ENCODE measurements around the gene PARL.
A peak's percentile ranks its signal among the peaks of the same experiment; 100 is the strongest.
"Not testable (repeated sequence)": the region's sequence is repeated elsewhere in the genome, so short reads cannot be mapped to it uniquely, and the experiment has no call there.

The PARL gene

DNA sequence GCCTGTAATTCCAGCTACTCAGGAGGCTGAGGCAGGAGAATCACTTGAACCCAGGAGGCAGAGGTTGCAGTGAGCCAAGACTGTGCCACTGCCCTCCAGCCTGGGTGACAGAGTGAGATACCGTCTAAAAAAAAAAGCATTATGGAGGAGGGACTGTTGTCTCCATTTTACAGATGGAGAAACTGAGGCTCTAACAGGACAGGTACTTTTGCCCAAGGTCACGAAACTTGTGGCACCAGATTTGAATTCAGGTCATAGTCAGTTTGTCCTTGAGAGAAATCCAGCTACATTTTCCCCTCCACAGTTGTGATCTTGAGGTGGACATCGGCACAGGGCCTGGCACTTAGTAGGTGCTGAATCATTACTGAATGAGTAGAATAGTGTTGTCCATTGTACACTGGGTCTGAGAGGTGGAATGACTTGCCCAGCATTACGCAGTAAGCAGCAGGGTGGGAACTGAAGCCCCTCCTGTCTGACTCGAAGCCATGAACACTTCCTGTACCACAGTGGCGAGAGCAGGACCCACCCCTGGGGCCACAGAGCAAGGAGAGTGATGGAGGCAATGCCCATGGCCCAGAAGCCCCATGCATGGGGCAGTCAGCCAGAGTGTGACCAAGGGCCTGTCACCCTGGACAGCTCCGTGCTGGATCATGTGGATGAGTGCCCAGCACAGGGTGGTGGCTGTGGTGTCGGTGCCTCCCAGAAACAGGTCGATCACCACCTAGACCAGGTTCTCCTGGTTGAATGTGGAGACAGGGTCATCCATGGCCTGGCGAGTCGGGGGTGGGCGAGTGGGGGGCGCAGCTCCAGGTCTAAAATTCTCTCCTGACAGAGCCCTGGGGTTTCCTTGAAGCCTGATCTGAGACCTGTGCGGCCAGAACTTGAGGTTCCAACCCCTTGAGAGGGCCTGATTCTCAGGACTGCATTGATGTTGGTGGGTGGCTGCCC, 20.4 kb upstream of the PARL start:
- no peak for DNase-seq (ENCODE audit: low read depth)

DNA sequence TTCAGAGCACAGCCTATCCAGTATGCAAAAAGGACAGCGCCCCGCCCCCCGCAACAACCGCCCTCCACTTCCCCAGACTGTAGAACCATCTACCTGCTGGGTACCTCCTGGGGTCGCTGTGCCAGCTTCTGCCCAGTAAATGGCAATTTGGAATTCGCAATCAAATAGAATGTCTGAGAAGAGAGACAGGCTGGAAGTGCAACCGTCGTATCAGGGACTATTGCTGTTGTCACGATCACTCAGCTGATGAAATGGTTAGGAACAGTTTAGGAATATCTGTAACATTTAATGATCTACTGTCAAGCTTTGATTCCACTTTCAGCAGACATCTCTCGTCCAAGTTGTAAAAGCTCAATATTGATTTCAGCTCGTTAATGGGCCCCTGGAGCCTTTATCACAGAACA, 13.3 kb upstream of the PARL start:
- no peak for DNase-seq (ENCODE audit: low read depth)

DNA sequence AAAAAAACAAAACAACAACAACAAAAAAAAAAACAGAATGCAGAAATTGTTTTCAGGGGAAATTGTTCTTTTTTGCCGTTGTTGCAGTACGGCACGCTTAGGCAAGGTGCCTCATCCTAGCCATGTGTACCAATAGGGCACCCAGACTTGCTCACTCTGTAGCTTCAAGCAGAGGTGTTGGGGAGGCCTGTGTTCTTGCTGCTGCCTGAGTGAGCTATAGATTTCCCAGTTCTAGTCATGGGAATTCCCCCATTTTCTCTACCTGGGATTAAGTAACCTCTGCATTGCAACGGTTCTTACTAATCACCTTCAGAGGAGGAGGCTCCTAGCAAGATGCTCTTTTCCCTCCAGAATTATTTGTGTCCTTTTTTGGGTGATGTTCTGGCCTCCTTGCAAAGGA, 12.9 kb upstream of the PARL start:
- DNase-seq (ENCODE audit: low read depth): no peak

DNA sequence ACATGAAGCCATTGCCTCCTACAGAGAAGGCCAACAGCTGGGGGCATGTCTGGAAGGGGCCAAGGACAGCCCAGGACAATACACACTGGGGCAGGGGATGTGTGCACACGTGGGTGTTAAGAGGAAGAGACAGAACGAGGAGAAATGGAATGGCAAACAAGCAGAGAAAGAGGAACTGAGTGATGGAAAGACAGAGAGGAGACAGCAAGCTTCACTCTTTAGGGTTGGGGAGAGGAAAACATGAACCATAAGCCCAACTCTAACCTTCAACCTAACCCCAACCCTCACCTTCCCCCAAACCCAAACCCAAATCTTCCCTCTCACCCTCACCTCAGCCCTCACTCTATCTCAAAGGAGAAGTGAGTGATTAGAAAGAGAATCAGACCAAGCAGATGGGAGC, 11.9 kb upstream of the PARL start:
- no peak for DNase-seq (ENCODE audit: low read depth)

DNA sequence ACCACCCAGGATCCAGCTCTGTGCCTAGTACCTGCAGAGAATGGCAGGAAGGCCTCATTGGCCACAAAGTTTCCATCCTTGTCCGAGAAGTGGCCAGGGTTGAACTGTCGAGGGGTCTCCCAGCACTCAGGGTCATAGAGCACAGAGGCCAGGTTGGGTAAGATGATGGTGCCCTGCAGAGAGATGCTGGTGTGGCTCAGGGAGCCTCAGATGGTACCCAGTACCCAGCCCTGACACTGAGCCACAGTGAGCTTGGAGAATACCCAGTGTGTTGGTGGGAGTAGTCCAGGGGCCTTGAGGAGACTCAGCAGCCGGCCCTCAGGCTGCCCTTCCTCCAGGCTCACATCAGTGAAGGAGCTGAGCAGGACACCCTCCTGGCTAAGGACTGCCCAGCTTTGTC, 11.5 kb upstream of the PARL start:
- no peak for DNase-seq (ENCODE audit: low read depth)

DNA sequence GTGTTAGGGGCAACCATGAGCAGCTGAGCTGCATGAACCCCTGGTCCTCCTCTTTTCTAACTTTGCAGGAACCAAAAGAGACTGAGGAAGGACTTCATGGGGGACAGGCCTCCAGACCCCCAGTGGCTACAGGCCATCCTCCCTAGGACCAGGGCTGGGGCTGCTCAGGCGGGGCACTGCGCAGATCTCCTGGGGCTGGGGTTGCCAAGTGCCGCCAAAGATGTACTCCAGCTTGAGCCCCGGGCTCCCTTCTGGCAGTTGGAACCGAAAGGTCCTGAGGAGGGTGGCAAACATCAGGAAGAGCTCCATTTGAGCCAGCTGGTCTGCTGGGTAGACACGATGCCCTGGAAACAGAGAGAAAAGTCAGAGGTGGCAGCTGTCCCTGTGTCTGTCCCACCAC, 11.1 kb upstream of the PARL start:
- no peak for DNase-seq (ENCODE audit: low read depth)

DNA sequence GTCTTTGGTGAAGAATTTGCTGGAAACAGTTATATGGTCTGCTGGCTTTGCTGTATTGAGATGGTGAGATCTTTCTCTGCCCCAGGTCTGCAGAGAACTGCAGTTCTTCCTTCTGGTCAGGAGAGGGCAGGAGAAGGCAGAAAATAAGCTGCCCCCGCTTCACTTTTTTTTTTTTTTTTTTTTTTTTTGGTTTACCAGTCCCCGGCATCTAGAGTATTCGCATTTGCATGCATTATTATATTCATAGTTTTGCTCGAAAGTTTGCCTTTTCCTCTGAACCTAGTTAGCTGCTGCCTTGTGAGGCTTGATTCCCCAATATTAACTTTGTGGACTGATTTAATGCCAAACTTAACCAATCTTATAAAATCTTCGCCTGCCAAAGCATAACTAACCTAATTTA, 10.6 kb upstream of the PARL start:
- peak; percentile 9 for DNase-seq (ENCODE audit: low read depth)

DNA sequence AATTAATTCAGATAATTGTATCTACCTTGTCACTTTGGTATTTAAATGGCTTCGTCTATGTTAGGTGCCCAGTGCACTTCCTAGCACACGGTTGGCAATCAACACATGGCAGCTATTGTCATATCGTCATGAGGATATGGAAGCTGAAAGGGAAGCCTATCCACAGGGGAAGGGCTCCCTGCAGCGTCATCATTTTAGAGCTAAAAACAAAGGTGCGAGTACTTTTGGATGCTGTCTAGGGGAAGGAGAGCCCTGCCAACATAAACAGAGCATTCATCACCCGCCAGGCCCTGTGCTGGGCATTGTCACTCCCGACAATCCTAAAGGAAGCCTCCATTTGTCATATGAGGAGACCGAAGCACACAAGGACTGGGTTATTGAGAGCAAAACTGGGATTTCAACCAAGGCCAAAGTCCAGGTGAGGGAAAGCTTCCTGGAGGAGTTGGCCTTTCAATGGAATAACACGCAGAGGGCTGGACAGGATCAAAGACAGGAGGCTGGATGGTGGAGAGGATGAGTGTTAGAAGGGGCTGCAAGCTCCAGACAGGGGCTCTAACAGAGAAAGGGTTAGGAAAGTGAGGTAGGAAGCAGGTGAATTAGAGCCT, 8.0 kb upstream of the PARL start:
- DNase-seq (ENCODE audit: low read depth): no peak

DNA sequence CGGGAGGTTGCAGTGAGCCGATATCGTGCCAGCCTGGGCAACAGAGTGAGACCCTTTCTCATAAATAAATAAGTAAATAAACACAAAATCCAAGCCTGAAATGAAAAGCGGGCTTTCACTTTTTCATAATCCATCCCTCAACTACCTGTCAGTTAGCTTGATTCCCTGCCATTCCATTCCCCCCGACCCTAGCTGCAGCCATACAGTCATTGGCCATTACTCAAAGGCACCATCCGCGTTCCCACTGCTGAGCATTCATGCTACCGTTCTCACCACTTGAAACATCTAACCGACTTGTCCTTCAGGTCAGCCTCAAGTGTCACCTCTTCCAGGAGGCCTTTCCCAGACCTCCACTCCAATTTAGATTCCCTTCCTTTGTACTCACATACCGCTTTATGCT, 1.1 kb upstream of the PARL start:
- DNase-seq (ENCODE audit: low read depth): no peak

DNA sequence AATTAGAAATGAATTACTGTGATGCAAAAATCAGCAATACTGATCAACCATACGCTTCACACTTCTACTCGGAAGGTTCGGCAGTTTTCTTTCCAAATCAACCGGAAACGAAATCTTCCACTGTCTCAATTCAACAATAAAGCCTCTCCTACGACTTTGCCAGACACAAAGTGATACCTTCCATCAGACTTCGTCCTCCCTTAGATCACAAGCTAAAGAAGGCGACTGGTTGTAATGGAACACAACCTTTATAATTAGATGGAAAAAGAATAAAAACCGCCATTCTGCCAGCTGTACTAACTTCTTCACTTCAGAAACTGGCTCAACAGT, 618 bp downstream of the PARL start:
- no peak for DNase-seq (ENCODE audit: low read depth)

DNA sequence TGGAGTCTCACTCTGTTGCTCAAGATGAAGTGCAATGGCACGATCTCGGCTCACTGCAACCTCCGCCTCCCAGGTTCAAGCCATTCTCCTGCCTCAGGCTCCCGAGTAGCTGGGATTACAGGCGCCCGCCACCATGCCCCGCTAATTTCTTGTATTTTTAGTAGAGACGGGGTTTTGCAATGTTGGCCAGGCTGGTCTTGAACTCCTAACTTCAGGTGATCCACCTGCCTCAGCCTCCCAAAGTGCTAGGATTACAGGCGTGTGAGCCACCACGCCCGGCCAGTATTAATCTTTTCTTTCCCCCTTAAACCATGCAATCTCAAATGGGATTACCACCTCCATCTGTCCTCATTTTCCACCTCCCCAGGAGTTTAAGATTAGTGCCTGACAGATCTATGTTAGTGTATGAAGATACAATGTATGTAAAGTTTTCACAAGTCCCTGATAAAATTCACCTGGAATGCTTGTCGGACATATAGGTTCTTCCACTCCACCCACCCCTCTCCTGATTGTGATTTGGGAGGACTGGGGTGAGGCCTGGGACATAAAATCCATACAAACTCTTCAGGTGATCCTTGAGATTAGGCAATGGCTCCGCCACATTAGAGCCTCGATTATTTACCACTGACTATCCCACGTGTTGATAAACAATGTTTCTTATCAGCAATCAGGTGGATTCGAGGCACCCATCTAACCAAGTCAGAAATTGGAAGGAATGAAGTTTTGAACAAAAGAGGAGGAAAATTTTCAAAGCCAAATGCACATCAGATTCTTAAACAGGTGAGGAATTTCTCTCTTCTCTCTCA, 1.2 kb downstream of the PARL start:
- DNase-seq (ENCODE audit: low read depth): no peak

DNA sequence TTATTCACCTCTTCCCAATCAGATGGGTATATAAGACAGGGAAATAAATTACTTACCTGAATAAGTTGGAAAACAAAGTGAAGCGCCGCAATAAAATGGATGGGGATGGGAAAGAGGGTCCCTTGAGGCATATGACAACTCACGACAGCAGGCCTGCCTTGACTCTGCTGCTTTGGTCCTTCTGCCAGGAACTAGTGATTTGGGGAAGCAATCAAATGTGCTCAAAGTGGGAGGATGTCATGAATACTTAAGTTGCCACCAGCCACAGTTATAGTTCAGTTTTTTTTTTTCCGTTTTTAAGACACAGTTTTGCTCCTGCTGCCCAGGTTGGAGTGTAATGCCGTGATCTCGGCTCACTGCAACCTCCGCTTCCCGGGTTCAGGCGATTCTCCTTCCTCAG, 4.6 kb downstream of the PARL start:
- DNase-seq (ENCODE audit: low read depth): no peak

DNA sequence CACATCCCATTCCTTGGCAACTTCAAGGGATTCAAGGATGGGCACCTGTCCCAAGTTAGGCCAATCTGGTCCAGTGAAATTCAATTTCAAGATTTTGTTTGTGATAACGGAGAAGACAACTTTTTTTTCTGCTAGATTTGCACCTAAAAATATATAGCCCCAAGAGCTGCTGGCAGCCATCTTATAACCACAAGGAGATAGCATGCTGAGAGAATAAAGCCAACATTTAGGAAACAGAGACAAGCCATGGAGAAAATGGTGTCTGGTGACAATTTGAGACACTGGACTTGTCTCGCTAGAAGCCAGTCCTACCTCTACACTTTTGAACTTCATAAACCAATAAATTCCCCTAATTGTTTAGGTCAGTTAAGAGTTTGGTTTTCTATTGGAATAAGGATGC, 5.4 kb downstream of the PARL start:
- no peak for DNase-seq (ENCODE audit: low read depth)

DNA sequence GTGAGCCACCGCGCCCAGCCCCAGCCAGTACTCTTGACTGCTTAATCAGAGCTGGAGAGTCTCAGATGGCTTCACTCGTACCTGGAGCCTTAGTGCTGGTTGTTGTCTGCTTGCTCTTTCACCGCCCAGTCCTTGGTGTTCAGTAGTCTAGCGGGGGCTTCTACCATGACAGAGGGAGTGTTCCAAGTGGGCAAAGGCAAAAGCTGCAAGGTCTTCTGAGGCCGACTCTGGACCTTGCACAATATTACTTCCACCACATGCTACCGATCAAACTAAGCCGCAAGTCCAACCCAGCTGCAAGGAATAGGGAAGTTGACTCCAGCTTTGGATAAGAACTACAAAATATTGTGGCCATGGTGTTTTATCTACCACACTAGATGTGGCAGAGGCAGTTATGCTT, 6.6 kb downstream of the PARL start:
- DNase-seq (ENCODE audit: low read depth): no peak

DNA sequence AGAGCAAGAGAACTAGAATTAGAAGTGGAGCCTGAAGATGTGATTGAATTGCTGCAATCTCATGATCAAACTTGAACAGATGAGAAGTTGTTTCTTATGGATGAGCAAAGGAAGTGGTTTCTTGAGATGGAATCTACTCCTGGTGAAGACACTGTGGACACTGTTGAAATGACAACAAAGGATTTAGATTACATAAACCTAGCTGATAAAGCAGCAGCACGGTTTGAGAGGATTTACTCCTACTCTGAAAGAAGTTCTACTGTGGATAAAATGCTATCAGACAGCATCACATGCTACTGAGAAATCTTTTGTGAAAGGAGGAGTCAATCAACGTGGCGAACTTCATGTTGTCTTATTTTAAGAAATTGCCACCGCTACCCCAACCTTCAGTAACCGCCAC, 7.5 kb downstream of the PARL start:
- not testable (repeated sequence) for DNase-seq (ENCODE audit: low read depth)

DNA sequence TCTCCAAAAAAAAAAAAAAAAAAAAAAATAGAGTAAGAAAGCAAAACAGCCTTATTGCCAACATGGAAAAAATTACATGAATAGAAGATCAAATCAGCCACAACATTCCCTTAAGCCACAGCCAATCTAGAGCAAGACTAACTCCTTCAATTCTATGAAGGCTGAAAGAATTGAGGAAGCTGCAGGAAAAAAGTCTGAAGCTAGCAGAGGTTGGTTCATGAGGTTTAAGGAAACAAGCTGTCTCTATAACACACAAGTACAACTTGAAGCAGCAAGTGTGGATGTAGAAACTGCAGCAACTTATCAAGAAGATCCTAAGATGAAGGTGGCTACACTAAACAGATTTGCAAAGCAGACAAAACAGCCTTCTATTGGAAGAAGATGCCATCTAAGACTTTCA, 9.3 kb downstream of the PARL start:
- DNase-seq (ENCODE audit: low read depth): no peak

DNA sequence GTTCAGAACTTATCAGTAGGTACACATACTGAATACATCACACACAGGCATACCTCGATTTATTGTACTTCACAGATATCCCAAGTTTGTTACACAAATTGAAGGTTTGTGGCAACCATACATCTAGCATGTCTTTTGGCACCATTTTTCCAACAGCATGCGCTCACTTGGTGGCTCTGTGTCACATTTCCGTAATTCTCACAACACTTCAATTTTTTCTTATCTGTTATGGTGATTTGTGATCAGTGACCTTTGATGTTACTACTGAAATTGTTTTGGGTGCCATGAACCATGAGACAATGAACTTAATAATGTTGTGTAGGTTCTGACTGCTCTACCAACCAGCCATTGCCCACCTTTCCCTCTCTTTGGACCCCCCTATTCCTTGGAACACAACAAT, 10.8 kb downstream of the PARL start:
- DNase-seq (ENCODE audit: low read depth): no peak

DNA sequence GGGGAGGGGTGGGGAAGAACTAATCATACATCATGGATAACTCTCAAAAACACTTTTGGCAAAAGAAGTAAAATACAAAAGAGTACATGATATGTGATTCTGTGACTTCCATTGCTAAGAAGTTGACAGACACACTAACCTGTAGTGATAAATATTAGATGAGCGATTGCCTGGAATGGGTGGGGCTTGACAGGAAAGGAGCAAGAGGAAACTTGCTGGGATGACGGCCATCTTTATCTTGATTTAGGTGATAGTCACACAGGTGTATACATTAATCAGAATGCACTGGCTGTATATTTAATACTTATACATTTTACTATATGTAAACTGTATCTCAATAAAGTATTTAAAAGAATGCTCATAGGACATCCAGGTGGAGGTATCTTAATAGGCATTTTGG, 13.1 kb downstream of the PARL start:
- no peak for DNase-seq (ENCODE audit: low read depth)

DNA sequence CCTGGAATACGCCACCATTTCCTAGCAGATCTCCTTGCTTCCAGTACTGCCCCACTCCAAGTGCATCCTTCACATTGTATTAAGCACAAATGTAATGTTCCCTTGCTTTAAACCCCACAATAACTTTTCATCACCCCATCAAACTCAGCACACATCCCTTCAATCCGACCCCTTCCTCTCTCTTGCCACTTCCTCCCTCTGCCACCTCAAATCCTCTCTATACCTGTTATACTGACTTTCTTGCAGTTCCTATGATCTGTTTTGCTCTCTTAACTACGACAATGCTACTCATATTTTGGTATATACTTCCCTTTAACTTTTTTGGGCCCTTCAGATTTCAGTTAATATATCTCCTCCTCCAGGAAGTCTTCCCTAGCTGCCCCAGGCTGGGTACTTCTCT, 14.1 kb downstream of the PARL start:
- DNase-seq (ENCODE audit: low read depth): no peak

DNA sequence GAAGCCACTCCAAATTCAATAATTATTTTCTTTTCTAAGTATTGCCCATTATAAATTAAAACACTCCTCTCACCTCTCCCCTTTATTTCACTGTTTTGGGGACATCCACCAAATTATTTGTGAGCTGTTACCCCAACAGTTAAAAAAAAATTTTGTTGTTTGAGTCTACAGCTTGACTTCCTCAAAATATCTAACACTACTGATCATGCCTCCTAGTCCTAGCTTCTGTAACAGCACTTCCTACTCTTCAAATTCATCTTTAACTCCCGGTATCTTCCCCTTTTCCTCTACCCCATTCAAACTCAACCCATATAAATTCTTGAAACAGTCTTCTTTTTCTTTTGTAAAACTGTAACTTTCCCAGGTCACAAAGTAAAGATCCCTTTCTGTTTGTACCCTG, 15.9 kb downstream of the PARL start:
- no peak for DNase-seq (ENCODE audit: low read depth)

DNA sequence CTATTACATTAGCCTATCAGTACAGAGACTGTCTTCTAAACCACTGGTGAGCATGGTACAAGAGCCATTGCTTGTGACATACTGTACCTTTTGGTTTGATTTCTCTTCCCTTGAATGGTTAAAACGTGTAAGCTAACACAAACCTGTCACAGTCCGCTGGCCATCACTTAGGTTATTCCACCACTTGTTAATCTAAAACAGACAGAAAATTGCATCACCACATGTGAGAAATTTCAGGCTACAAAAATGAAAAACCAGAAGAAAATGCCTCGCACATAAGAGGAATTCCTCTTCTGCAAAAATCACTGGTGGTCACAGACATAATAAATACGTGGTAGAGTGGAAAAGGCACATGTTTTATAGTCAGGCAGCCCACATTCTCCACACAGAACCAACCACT, 22.1 kb downstream of the PARL start:
- no peak for DNase-seq (ENCODE audit: low read depth)

DNA sequence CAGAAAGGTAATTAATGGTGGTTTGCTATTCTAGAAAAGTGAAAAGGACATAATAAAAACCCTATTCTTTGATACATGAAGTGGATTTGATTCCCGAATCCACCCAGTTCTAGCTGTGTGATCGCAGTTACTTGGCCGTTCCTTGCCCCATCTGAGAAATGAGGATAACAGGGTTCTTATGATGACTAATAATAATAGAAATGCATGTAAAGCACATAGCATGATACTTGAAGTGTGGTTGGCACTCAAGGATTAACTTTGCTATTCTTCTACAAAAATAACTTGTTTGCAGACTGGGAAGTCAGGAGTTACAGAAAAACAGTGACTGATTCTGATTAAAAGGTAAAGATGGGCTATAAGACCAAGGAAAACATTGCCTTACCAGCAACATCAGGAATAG, 26.8 kb downstream of the PARL start:
- DNase-seq (ENCODE audit: low read depth): no peak

Measured in GM04503 (cell line).